Stomach (tissue), 4 donors: ENCODE data around the gene GPR15.

ENCODE experiments used
- CTCF ChIP-seq, 7 experiments: fragments of 450-650 bp in 4 of 7; fragments of 200-600 bp in 3 of 7; sonication (generic) in 3 of 7; IDR thresholded peaks; one replicate each; pipeline ENCODE4 v1.5.1; 2016 to 2019; ENCODE audit warnings: antibody characterized with exemption in 7 of 7, control low read depth in 2 of 7, mild to moderate bottlenecking in 1 of 7
- POLR2A ChIP-seq, 4 donors: fragments of 450-650 bp; IDR thresholded peaks; one replicate each; pipeline ENCODE4 v1.6.1; 2016; ENCODE audit warnings: antibody characterized with exemption in 4 of 4, control low read depth in 2 of 4, mild to moderate bottlenecking in 1 of 4, moderate library complexity in 1 of 4
- POLR2AphosphoS5 ChIP-seq, 3 donors: sonication (generic); formaldehyde crosslinking; IDR thresholded peaks; one replicate each; pipeline ENCODE4 v1.6.1; 2016; ENCODE audit warnings: antibody characterized with exemption in 3 of 3

- no peak for TF ChIP-seq POLR2AphosphoS5 (IDR thresholded peaks at IDR 0.05)
- no peak for TF ChIP-seq CTCF (IDR thresholded peaks at IDR 0.05)
- TF ChIP-seq POLR2A (IDR thresholded peaks at IDR 0.05): no peak
Measured at GRCh38 chr3:98567666-98568270, 36.0 kb downstream of the GPR15 start.
